ENCODE results near the gene VAPA. TPM values are rescaled to one million over a fixed set of nuclear protein-coding genes. Genes with fewer than 3 reads are reported as not detected.

The VAPA gene
- polyA plus RNA-seq, 1 donor (not counting 4 experiments of a cell fraction or from before 2014, with no cell fraction given) = 350 TPM

DNA sequence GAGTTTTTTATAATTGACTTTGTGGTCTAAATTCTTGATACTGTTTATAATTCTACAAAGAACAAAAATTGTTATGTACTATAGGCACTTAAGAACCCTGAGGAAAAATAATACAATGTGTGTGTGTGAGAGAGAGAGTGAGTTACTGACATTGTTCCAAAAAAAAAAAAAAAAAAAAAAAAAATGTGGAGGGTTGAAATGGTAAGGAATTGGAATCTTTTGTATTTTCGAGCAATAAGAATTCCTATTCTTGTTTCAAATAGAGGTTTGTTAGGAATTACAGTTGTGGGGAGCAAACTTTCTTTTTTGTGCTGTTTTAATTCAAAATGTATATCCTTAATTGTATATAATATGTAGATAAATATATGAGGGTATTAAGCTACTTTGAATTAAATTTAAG lies 45.7 kb downstream of the VAPA start:
- FAIRE-seq (no peak), DNase-seq (ENCODE audit: low read depth, low spot score) (no peak)
- Histone ChIP-seq H3K4me2 (ENCODE audit: control insufficient read depth, extremely low read depth, insufficient read depth, low read depth, low read length) (no peak overlapping the region), H3K9me3 (ENCODE audit: control insufficient read depth, low read depth, low read length) (no peaks in the 10 kb centered on the region), H2AFZ (ENCODE audit: control insufficient read depth, low read length) (no peak overlapping the region), H3K27me3 (ENCODE audit: control insufficient read depth, extremely low read depth, insufficient read depth, low read length) (no peaks in the 10 kb centered on the region), H3K9ac (ENCODE audit: control insufficient read depth, extremely low read depth, insufficient read depth, low read length) (no peak overlapping the region), H3K4me1 (ENCODE audit: control insufficient read depth, extremely low read depth, insufficient read depth, low read length) (no peaks in the 10 kb centered on the region), H3K9me1 (ENCODE audit: control insufficient read depth, extremely low read depth, insufficient read depth, low read length) (no peaks in the 10 kb centered on the region), H3K79me2 (ENCODE audit: control insufficient read depth, insufficient read depth, low read length) (no peaks in the 10 kb centered on the region), H3K36me3 (ENCODE audit: control insufficient read depth in 2 of 2, extremely low read depth in 1 of 2, insufficient read depth in 2 of 2, low read length in 2 of 2) (peaks cover 0 to 8% of the 10 kb centered on the region in 2 experiments), H3K4me3 (ENCODE audit: control insufficient read depth in 2 of 3, extremely low read depth in 1 of 3, insufficient read depth in 2 of 3, low read depth in 1 of 3, low read length in 3 of 3) (no peak overlapping the region), H4K20me1 (ENCODE audit: control insufficient read depth, extremely low read depth, insufficient read depth, low read length) (no peaks in the 10 kb centered on the region), H3K27ac (ENCODE audit: control insufficient read depth, insufficient read depth, low read length) (no peak overlapping the region)
- dilution Hi-C loops (cut with MboI; ENCODE audit: extremely low pct_ligation_motif_present, low sequenced_read_pairs) = no loop called here
- no peak for TF ChIP-seq CTCF (optimal IDR thresholded peaks at IDR 0.05 in 1 of 3, IDR thresholded peaks at IDR 0.05 in 1 of 3, conservative IDR thresholded peaks at IDR 0.05 in 1 of 3; ENCODE audit: extremely low read depth in 1 of 3, insufficient read depth in 2 of 3, low read length in 3 of 3)
- no peak for TF ChIP-seq EZH2 (IDR thresholded peaks at IDR 0.05; ENCODE audit: low read length)

GRCh38 chr18:9960258-9960904 lies 46.6 kb downstream of the VAPA start:
- Histone ChIP-seq H2AFZ (ENCODE audit: control insufficient read depth, low read length) (no peak overlapping the region), H3K27ac (ENCODE audit: control insufficient read depth, insufficient read depth, low read length) (no peak overlapping the region), H3K4me2 (ENCODE audit: control insufficient read depth, extremely low read depth, insufficient read depth, low read depth, low read length) (no peak overlapping the region), H3K36me3 (ENCODE audit: control insufficient read depth in 2 of 2, extremely low read depth in 1 of 2, insufficient read depth in 2 of 2, low read length in 2 of 2) (peaks cover 0 to 3% of the 10 kb centered on the region in 2 experiments), H3K9me3 (ENCODE audit: control insufficient read depth, low read depth, low read length) (no peaks in the 10 kb centered on the region), H3K9ac (ENCODE audit: control insufficient read depth, extremely low read depth, insufficient read depth, low read length) (no peak overlapping the region), H3K27me3 (ENCODE audit: control insufficient read depth, extremely low read depth, insufficient read depth, low read length) (no peaks in the 10 kb centered on the region), H3K4me3 (ENCODE audit: control insufficient read depth in 2 of 3, extremely low read depth in 1 of 3, insufficient read depth in 2 of 3, low read depth in 1 of 3, low read length in 3 of 3) (no peak overlapping the region), H3K4me1 (ENCODE audit: control insufficient read depth, extremely low read depth, insufficient read depth, low read length) (no peaks in the 10 kb centered on the region), H3K9me1 (ENCODE audit: control insufficient read depth, extremely low read depth, insufficient read depth, low read length) (no peaks in the 10 kb centered on the region), H4K20me1 (ENCODE audit: control insufficient read depth, extremely low read depth, insufficient read depth, low read length) (no peaks in the 10 kb centered on the region), H3K79me2 (ENCODE audit: control insufficient read depth, insufficient read depth, low read length) (no peaks in the 10 kb centered on the region)
- FAIRE-seq (no peak), DNase-seq (ENCODE audit: low read depth, low spot score) (no peak)
- dilution Hi-C loops (cut with MboI; ENCODE audit: extremely low pct_ligation_motif_present, low sequenced_read_pairs) = no loop called here
- TF ChIP-seq CTCF (optimal IDR thresholded peaks at IDR 0.05 in 1 of 3, IDR thresholded peaks at IDR 0.05 in 1 of 3, conservative IDR thresholded peaks at IDR 0.05 in 1 of 3; ENCODE audit: extremely low read depth in 1 of 3, insufficient read depth in 2 of 3, low read length in 3 of 3) (no peak), EZH2 (IDR thresholded peaks at IDR 0.05; ENCODE audit: low read length) (no peak)
